GM12872 (cell line): Measurements from ENCODE around the gene GAB4.

Experiments
- CTCF ChIP-seq: IDR thresholded peaks from 3 replicates; pipeline ENCODE4 v1.5.1; 2011; ENCODE audit warnings: low read depth, mild to moderate bottlenecking, low read length, moderate library complexity; ENCODE audit not compliant: insufficient read depth

The GAB4 gene

GRCh38 chr22:17013396-17014100, 5.5 kb upstream of the GAB4 start:
- TF ChIP-seq CTCF = no peak

DNA sequence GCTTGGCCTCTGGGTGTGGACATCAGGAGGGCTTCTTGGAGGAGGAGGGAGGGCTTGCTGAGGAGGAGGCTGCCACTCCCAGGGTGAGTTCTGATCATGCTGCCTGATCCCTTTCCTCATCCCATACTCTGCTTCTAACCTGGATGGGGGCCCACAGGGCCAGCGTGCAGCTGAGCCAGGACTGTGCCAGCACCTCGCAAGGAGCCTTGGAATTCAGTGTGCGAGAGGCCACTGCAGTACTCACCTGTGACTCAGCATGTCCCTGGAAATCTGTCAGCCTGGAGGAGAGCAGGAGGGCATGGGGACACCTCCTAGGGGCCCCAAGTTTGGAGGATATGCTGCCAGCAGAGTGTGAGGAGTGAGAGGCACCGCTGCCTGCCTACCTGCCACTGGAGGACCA, 4.2 kb upstream of the GAB4 start:
- TF ChIP-seq CTCF = no peak

DNA sequence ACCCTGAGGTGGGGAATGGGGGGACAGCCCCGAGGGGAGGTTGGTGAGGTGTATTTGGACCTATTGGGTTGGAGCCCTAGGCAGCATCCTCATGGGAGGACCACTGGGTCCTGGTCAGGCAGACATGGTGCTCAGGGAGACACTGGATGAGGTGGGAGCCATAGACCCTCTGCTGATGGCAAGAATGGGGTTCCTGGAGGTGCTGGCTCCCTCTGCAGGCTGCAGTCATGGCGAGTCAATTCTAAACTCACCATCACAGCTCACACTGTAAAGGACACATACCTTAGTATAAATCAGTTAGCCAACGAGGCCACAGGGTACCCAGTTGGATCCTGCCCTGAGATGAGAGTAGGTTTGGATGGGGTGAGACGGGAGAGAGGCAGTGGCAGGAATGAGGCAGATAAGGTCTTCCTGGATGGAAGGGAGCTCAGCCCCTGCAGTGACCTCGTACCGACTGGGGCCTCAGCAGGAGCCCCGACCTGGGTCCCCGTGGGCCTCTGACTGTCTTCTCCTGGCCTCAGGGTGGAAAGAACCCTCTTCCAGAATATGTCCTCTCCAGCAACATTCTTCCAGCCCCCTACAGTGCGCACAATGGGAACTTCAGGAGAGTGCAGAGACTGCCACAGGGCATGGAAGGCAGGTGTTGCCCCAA, 1.7 kb upstream of the GAB4 start:
- no peak for TF ChIP-seq CTCF

DNA sequence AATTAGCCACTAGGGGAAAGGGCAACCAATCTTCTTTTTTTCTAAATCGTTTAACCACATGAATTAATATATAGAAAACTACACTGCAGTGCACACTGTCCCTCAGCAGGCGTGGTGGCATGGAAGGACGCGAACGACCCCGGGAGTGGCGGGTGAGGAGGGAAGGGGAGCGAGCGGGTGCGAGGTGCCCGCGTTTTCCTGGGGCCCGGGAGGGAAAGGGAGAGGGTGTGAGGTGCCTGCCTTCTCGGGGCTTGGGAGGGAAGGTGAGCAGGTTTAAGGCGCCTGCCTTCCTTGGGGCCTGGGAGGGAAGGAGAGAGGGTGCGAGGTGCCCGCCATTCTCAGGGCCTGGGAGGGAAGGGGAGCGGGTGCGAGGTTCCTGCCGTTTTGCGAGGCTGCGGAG, 765 bp downstream of the GAB4 start:
- TF ChIP-seq CTCF = no peak

DNA sequence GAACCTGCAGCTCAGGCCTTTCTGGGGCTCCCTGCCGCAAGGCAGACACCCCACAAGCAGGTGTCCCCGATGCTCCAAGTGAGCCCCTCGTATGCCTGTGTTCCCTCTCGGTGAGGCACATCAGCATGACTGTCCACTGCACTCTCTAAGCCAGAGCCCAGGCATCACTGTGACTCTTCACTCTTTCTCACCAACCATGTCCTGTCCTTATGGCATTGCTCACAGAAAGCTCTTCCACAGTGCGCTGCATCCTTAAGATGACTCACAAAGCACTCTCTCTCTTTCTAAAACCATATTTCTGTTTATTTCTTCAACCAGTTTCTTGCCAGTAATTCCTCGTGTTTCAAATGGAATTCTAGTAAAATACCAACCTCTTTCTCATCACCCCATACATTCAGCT, 18.1 kb downstream of the GAB4 start:
- TF ChIP-seq CTCF = no peak

DNA sequence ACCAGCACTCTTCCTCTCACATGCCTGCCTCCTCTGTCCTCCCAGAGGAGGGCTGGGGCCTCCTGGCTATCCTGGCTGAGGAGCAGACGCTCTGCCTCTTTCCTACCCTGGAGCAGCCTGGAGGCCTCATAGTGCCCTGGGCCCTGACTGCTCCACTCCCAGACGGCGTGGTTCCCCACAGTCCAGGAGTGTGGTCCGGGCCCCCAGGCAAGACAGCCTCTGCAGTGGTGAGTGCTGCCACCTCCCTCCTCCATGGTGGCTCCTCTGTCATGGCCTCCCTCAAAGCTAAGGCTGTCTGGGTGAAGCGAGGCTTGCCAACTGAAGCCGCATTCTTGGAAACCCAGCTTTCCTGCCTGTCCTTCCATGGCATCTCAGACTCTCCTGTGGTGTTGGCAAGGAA, 19.8 kb downstream of the GAB4 start:
- TF ChIP-seq CTCF = no peak

DNA sequence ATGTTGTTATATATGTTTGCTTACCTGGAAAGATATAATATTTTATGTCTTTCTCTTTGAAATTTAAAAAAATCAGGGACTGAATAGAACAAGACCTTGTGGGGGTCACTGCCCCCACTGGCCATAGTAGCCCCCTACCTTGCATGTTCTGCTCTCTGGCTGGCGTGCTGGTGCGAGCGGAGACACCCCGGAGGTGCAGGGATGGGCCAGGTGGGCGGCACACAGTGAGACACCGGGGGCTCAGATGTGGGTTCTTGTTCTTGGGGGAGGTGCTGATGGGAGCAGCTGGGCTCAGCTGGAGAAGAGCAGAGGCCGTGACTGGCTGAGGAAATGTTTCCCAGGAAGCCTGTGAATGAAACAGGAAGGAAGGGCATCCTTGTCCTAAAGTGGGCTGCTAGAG, 20.2 kb downstream of the GAB4 start:
- TF ChIP-seq CTCF = no peak
